Measurements from ENCODE around the gene USF3. TPM values are rescaled to one million over a fixed set of nuclear protein-coding genes. Genes with fewer than 3 reads are reported as not detected.

Gene USF3
- total RNA-seq, 4 donors from 2014 or later, result 11.5 to 18.3 (median 12.6) TPM

- WGBS, 2 donors, result 83 to 100% methylated on average over 1 of the region's 1 CpG
- no peak overlapping the region for H3K27ac ChIP-seq
- no peaks in the 10 kb centered on the region for H3K4me1 ChIP-seq
- no peak for DNase-seq
- H3K36me3 ChIP-seq, result peaks cover 0 to 46% (median 0%) of the 10 kb centered on the region in 3 donors
- intact Hi-C loops (cut with DNase I), result no loop called here
- no peaks in the 10 kb centered on the region for H3K9me3 ChIP-seq
- H3K4me3 ChIP-seq, result no peak overlapping the region
- no peaks in the 10 kb centered on the region for H3K27me3 ChIP-seq
- TF ChIP-seq CTCF (IDR thresholded peaks at IDR 0.05) (no peak), POLR2A (IDR thresholded peaks at IDR 0.05) (no peak)
These were observed 18.7 kb downstream of the USF3 start for GRCh38 chr3:113677737-113678136.

- intact Hi-C loops (cut with DNase I), result no loop called here
- Histone ChIP-seq H3K9me3 (no peaks in the 10 kb centered on the region), H3K36me3 (peaks cover 0 to 60% (median 0%) of the 10 kb centered on the region in 3 donors), H3K4me3 (no peak overlapping the region), H3K27ac (no peak overlapping the region), H3K27me3 (no peaks in the 10 kb centered on the region), H3K4me1 (no peaks in the 10 kb centered on the region)
- 74 to 79% methylated on average over 3 of the region's 3 CpGs for WGBS, 2 donors
- no peak for DNase-seq
- no peak for TF ChIP-seq CTCF (IDR thresholded peaks at IDR 0.05)
- no peak for TF ChIP-seq POLR2A (IDR thresholded peaks at IDR 0.05)
These were observed 20.2 kb downstream of the USF3 start for GRCh38 chr3:113676261-113676660.

- no peak for DNase-seq
- Histone ChIP-seq H3K4me3 (no peak overlapping the region), H3K36me3 (peaks cover 0 to 76% (median 0%) of the 10 kb centered on the region in 3 donors), H3K27ac (no peak overlapping the region), H3K4me1 (no peaks in the 10 kb centered on the region), H3K27me3 (no peaks in the 10 kb centered on the region), H3K9me3 (no peaks in the 10 kb centered on the region)
- 69 to 75% methylated on average over 4 of the region's 4 CpGs for WGBS, 2 donors
- intact Hi-C loops (cut with DNase I), result no loop called here
- no peak for TF ChIP-seq POLR2A (IDR thresholded peaks at IDR 0.05)
- TF ChIP-seq CTCF (IDR thresholded peaks at IDR 0.05), result no peak
These were observed 22.8 kb downstream of the USF3 start for GRCh38 chr3:113673593-113673992.

DNA sequence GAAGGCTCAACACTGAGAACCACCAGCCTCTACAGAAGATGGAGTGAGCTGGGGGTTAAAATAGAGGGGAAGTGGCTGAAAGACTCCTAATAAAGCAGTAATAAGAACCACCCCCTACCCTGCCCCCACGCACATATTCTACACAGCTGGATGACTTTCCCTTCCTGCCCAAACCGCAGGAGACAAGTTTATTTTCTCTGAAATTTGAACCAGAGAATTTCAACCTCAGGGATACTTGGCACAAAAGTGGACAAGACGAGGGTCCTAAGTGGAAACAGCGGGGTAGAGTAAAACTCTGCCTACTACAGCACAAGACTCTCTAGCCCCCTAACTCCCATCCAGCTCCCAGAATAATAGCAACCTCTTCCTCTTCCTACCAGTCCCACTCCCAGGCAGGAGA lies 28.4 kb downstream of the USF3 start:
- H3K27ac ChIP-seq, result no peak overlapping the region
- intact Hi-C loops (cut with DNase I), result no loop called here

DNA sequence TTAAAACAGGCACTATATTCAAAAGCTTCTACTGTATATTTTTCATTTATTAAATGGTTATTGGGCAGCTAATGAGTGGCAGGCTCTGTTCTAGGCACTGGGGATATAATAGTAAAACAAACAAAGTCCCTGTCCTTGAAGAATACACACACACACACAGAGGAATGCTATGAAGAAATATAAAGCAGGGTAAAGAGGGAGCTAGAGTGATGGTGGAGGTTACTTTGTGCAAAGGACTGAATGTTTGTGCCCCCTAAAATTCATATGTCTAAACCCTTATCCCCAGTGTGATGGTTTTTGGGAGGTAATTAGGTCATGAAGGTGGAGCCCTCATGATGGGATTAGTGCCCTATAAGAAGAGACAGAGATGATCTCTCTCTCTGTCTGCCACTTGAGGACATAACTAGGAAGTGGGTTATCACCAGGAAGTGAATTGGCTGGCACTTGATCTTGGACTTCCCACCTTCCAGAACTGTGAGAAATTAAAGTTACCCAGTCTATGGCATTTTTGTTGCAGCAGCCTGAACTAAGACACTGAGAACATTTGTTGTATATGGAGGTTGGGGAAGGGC lies 31.8 kb downstream of the USF3 start:
- TF ChIP-seq POLR2A (IDR thresholded peaks at IDR 0.05), result no peak
- no peak for TF ChIP-seq CTCF (IDR thresholded peaks at IDR 0.05)
- Histone ChIP-seq H3K4me3 (no peak overlapping the region), H3K9me3 (no peaks in the 10 kb centered on the region), H3K4me1 (no peaks in the 10 kb centered on the region), H3K36me3 (peaks cover 0 to 66% (median 4%) of the 10 kb centered on the region in 3 donors), H3K27ac (no peak overlapping the region), H3K27me3 (no peaks in the 10 kb centered on the region)
- intact Hi-C loops (cut with DNase I), result no loop called here
- DNase-seq, result no peak

More for the DNA sequence above, 28.4 kb downstream of the USF3 start:
- DNase-seq, result no peak
- H3K4me1 ChIP-seq, result no peaks in the 10 kb centered on the region
- H3K4me3 ChIP-seq, result no peak overlapping the region
- TF ChIP-seq CTCF (IDR thresholded peaks at IDR 0.05) (no peak), POLR2A (IDR thresholded peaks at IDR 0.05) (no peak)
- H3K27me3 ChIP-seq, result no peaks in the 10 kb centered on the region
- H3K9me3 ChIP-seq, result no peaks in the 10 kb centered on the region
- WGBS, 2 donors, result 65 to 71% methylated on average over 2 to 4 of the region's 4 CpGs
- peaks cover 0 to 62% (median 0%) of the 10 kb centered on the region in 3 donors for H3K36me3 ChIP-seq

Data from esophagus squamous epithelium (tissue), 5 donors.